SK-N-SH treated with all-trans-retinoic acid at 6 μM for 48 hours (cell line): ENCODE measurements around the gene PLEKHN1.

ENCODE experiments used
- ATAC-seq: fragments of 200-7000 bp; cut with Tn5 transposase; 3 replicates; pipeline ENCODE4 v1.9.1; 2020; ENCODE audit warnings: mild to moderate bottlenecking, moderate library complexity
- ARNTL ChIP-seq: fragments of 450-650 bp; formaldehyde crosslinking; IDR thresholded peaks from 2 replicates; pipeline ENCODE4 v1.5.0; 2020; ENCODE audit warnings: low read depth, mild to moderate bottlenecking, moderate library complexity, borderline replicate concordance
- GLIS3 ChIP-seq: fragments of 250-450 bp; sonication (Bioruptor Pico); IDR thresholded peaks from 2 replicates; pipeline ENCODE4 v1.5.0; 2020; ENCODE audit warnings: mild to moderate bottlenecking, moderate library complexity
- ISL1 ChIP-seq: fragments of 250-450 bp; sonication (Bioruptor Pico); IDR thresholded peaks from 2 replicates; pipeline ENCODE4 v2.1.2; 2022; ENCODE audit warnings: mild to moderate bottlenecking, moderate library complexity
- OSR1 ChIP-seq: fragments of 250-450 bp; sonication (Bioruptor Pico); IDR thresholded peaks from 2 replicates; pipeline ENCODE4 v1.8.0; 2022; ENCODE audit warnings: moderate library complexity, mild to moderate bottlenecking, inconsistent platforms
- PATZ1 ChIP-seq: fragments of 250-450 bp; sonication (Bioruptor Pico); IDR thresholded peaks from 2 replicates; pipeline ENCODE4 v1.8.0; 2020; ENCODE audit warnings: mild to moderate bottlenecking, moderate library complexity, borderline replicate concordance
- RARB ChIP-seq: fragments of 250-450 bp; sonication (Bioruptor Pico); IDR thresholded peaks from 2 replicates; pipeline ENCODE4 v1.8.0; 2021; ENCODE audit warnings: mild to moderate bottlenecking, moderate library complexity
- TCF4 ChIP-seq: fragments of 250-450 bp; sonication (Bioruptor Pico); IDR thresholded peaks from 2 replicates; pipeline ENCODE4 v1.8.0; 2021; ENCODE audit warnings: mild to moderate bottlenecking, moderate library complexity, borderline replicate concordance
- TOX ChIP-seq: fragments of 250-450 bp; sonication (Bioruptor Pico); IDR thresholded peaks from 2 replicates; pipeline ENCODE4 v1.8.0; 2021; ENCODE audit warnings: mild to moderate bottlenecking, moderate library complexity, borderline replicate concordance
- ZFP30 ChIP-seq: fragments of 450-650 bp; formaldehyde crosslinking; IDR thresholded peaks from 2 replicates; pipeline ENCODE4 v1.5.0; 2022; ENCODE audit warnings: mild to moderate bottlenecking, moderate library complexity
- ZNF70 ChIP-seq: fragments of 450-650 bp; formaldehyde crosslinking; IDR thresholded peaks from 2 replicates; pipeline ENCODE4 v1.5.0; 2020; ENCODE audit warnings: mild to moderate bottlenecking, moderate library complexity
- ZNF8 ChIP-seq: fragments of 450-650 bp; formaldehyde crosslinking; IDR thresholded peaks from 2 replicates; pipeline ENCODE4 v1.5.0; 2020; ENCODE audit warnings: mild to moderate bottlenecking, moderate library complexity
- TF ChIP-seq, protein P1 (sequence below): fragments of 250-450 bp; sonication (Bioruptor Pico); IDR thresholded peaks from 2 replicates; pipeline ENCODE4 v1.8.0; 2021; ENCODE audit warnings: low read depth, mild to moderate bottlenecking, moderate library complexity, borderline replicate concordance
- TF ChIP-seq, protein P2 (sequence below): fragments of 250-450 bp; sonication (Bioruptor Pico); IDR thresholded peaks from 2 replicates; pipeline ENCODE4 v1.5.1; 2021; ENCODE audit warnings: mild to moderate bottlenecking, moderate library complexity
- TF ChIP-seq, protein P3 (sequence below): fragments of 250-450 bp; sonication (Bioruptor Pico); IDR thresholded peaks from 2 replicates; pipeline ENCODE4 v1.5.0; 2020; ENCODE audit warnings: mild to moderate bottlenecking, moderate library complexity

Gene PLEKHN1

GRCh38 chr1:982765-983436 is 16.6 kb downstream of the PLEKHN1 start:
- TF ChIP-seq ZNF8 (CRISPR knock-in tag) (no peak), ARNTL (CRISPR knock-in tag) (no peak), RARB (CRISPR knock-in tag) (no peak), ZNF70 (no peak), TCF4 (CRISPR knock-in tag) (no peak), TOX (CRISPR knock-in tag) (no peak), ZFP30 (no peak), OSR1 (CRISPR knock-in tag) (no peak)
- TF ChIP-seq, protein P1, sequence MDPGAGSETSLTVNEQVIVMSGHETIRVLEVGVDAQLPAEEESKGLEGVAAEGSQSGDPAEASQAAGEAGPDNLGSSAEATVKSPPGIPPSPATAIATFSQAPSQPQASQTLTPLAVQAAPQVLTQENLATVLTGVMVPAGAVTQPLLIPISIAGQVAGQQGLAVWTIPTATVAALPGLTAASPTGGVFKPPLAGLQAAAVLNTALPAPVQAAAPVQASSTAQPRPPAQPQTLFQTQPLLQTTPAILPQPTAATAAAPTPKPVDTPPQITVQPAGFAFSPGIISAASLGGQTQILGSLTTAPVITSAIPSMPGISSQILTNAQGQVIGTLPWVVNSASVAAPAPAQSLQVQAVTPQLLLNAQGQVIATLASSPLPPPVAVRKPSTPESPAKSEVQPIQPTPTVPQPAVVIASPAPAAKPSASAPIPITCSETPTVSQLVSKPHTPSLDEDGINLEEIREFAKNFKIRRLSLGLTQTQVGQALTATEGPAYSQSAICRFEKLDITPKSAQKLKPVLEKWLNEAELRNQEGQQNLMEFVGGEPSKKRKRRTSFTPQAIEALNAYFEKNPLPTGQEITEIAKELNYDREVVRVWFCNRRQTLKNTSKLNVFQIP (CRISPR knock-in tag), result no peak
- TF ChIP-seq, protein P2, sequence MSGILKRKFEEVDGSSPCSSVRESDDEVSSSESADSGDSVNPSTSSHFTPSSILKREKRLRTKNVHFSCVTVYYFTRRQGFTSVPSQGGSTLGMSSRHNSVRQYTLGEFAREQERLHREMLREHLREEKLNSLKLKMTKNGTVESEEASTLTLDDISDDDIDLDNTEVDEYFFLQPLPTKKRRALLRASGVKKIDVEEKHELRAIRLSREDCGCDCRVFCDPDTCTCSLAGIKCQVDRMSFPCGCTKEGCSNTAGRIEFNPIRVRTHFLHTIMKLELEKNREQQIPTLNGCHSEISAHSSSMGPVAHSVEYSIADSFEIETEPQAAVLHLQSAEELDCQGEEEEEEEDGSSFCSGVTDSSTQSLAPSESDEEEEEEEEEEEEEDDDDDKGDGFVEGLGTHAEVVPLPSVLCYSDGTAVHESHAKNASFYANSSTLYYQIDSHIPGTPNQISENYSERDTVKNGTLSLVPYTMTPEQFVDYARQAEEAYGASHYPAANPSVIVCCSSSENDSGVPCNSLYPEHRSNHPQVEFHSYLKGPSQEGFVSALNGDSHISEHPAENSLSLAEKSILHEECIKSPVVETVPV (CRISPR knock-in tag), result no peak
- TF ChIP-seq, protein P3, sequence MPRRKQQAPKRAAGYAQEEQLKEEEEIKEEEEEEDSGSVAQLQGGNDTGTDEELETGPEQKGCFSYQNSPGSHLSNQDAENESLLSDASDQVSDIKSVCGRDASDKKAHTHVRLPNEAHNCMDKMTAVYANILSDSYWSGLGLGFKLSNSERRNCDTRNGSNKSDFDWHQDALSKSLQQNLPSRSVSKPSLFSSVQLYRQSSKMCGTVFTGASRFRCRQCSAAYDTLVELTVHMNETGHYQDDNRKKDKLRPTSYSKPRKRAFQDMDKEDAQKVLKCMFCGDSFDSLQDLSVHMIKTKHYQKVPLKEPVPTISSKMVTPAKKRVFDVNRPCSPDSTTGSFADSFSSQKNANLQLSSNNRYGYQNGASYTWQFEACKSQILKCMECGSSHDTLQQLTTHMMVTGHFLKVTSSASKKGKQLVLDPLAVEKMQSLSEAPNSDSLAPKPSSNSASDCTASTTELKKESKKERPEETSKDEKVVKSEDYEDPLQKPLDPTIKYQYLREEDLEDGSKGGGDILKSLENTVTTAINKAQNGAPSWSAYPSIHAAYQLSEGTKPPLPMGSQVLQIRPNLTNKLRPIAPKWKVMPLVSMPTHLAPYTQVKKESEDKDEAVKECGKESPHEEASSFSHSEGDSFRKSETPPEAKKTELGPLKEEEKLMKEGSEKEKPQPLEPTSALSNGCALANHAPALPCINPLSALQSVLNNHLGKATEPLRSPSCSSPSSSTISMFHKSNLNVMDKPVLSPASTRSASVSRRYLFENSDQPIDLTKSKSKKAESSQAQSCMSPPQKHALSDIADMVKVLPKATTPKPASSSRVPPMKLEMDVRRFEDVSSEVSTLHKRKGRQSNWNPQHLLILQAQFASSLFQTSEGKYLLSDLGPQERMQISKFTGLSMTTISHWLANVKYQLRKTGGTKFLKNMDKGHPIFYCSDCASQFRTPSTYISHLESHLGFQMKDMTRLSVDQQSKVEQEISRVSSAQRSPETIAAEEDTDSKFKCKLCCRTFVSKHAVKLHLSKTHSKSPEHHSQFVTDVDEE (CRISPR knock-in tag), result no peak
- no peak for ATAC-seq

DNA sequence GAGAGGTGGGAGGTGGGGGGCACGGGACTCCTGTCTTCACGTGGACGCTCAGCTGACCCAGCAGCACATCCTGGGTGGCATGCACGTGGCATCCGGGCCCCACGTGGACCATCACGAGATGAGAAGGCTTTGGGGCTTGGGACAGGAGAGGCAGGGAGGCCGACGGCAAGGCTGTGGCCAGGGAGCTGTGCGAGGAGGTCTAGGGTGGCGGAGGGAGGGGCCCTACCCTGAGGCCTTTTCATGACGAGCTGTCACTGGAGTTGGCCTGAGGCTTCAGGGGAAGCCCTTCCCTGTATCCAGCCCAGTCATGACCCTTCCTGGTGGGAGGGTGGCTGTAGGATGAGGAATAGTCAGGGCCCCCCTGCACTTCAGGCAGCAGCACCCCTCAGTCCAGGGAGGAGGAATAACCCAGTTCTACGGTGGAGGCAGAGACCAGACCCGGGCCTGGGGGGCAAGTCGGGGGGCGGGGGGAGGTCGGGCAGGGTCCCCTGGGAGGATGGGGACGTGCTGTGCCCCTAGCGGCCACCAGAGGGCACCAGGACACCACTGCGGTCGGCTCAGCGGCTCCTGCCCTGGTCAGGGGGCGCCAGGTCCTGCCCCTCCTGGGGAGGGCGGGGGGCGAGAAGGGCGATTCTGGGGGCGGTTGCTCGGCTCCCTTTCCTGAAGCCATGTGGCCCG is 17.7 kb downstream of the PLEKHN1 start:
- TF ChIP-seq, protein P3 (CRISPR knock-in tag), result no peak
- TF ChIP-seq ZNF70, result no peak
- TF ChIP-seq ISL1 (CRISPR knock-in tag), result no peak
- no peak for TF ChIP-seq GLIS3 (CRISPR knock-in tag)
- no peak for TF ChIP-seq ZFP30
- peak; percentile 74 for ATAC-seq

- peak; percentile 17 for ATAC-seq
- TF ChIP-seq ISL1 (CRISPR knock-in tag) (no peak), ZNF70 (no peak), ARNTL (CRISPR knock-in tag) (no peak), PATZ1 (CRISPR knock-in tag) (no peak)
- TF ChIP-seq, protein P2 (CRISPR knock-in tag), result no peak
These were observed 18.2 kb downstream of the PLEKHN1 start for GRCh38 chr1:984476-984814.
